Psoas muscle (tissue), 8 donors: Measurements from ENCODE around the gene CAMSAP2. TPM values are rescaled to one million over a fixed set of nuclear protein-coding genes. Genes with fewer than 3 reads are reported as not detected.

ENCODE experiments used
- ATAC-seq, 4 donors: fragments of 200-7000 bp; cut with Tn5 transposase; one replicate each; pipeline ENCODE4 v1.9.1; 2020; ENCODE audit warnings: moderate library complexity in 3 of 4, mild to moderate bottlenecking in 2 of 4
- DNase-seq, 2 donors: peaks; one replicate each; pipeline ENCODE4 v3.0.0-alpha.2; 2020
- H3K27ac ChIP-seq: fragments of 200-600 bp; one replicate; pipeline ENCODE4 v1.8.0; 2022
- H3K27me3 ChIP-seq, 3 donors: fragments of 200-600 bp in 1 of 3; one replicate each; pipeline versions ENCODE4 v1.6.1 to v1.8.0; 2013 to 2022; ENCODE audit warnings: low read length in 2 of 3, mild to moderate bottlenecking in 2 of 3, moderate library complexity in 1 of 3; ENCODE audit not compliant: insufficient read depth in 3 of 3
- H3K36me3 ChIP-seq, 2 donors: fragments of 200-600 bp in 1 of 2; one replicate each; pipeline versions ENCODE4 v1.6.1 to v1.8.0; 2013 to 2022; ENCODE audit warnings: low read depth in 1 of 2, mild to moderate bottlenecking in 1 of 2, moderate library complexity in 1 of 2; ENCODE audit not compliant: insufficient read depth in 1 of 2
- H3K4me1 ChIP-seq: fragments of 200-600 bp; one replicate; pipeline ENCODE4 v1.8.0; 2022
- H3K4me3 ChIP-seq: fragments of 200-600 bp; one replicate; pipeline ENCODE4 v1.8.0; 2022; ENCODE audit warnings: mild to moderate bottlenecking
- H3K9me3 ChIP-seq: fragments of 200-600 bp; one replicate; pipeline ENCODE4 v1.8.0; 2022
- CTCF ChIP-seq: fragments of 200-600 bp; IDR thresholded peaks from one replicate; pipeline ENCODE4 v1.8.0; 2022; ENCODE audit warnings: antibody characterized with exemption
- WGBS, 3 donors: extraction: QIAGEN DNeasy Blood & Tissue Kit; methylation state at CpG; one replicate each; pipeline versions ENCODE4 v1.1.6 to v1.1.7; 2013; 5-methylcytosine and 5-hydroxymethylcytosine counted together
- intact Hi-C, 2 donors: fragments of 100-400 bp; cut with DNase I; formaldehyde crosslinking; loops; one replicate each; pipeline versions ENCODE4 v1.11.0 to v1.14.2; 2022
- polyA plus RNA-seq, 3 donors: library from polyadenylated mRNA; stranded (reverse); fragments of 200-250 nt; gene quantifications; one replicate each; pipeline ENCODE4 v1.2.3, GENCODE V29; 2013
- total RNA-seq, 4 donors: library from RNA; stranded (reverse); fragmentation: NEBNext Ultra II Directional in 2 of 4; extraction: Animal tissue kit (Norgen Biotek cat#: 25700) in 2 of 4; gene quantifications; one replicate each; pipeline versions ENCODE4 v1.2.1 to v1.2.4, GENCODE V29; 2021 to 2023
- donor health status: healthy with polysubstance abuse.
- donor health status: DM: no; HTN: no; CAD: no; lungs with moderate emphysema.
- donor health status: Bipolar disorder and iron deficiency.
- donor health status: healthy.
- donor health status: DM: yes; HTN: yes; CAD: no.
- donor health status: DM: no; HTN: no; CAD: no.
- donor health status: DM: no; HTN: no; CAD: no.
- donor health status: DM: yes; HTN: yes; CAD: no.

Gene CAMSAP2
- total and polyA plus RNA-seq, 7 donors, result 4.8 to 70.8 (median 37.0) TPM

GRCh38 chr1:200909071-200909470 is 170.4 kb downstream of the CAMSAP2 start:
- Histone ChIP-seq H3K9me3 (no peaks in the 10 kb centered on the region), H3K4me3 (no peak overlapping the region), H3K4me1 (no peaks in the 10 kb centered on the region), H3K27ac (no peak overlapping the region), H3K36me3 (no peaks in the 10 kb centered on the region), H3K27me3 (no peaks in the 10 kb centered on the region)
- WGBS, 3 donors, result 83 to 90% (median 84%) methylated on average over 5 of the region's 5 CpGs
- TF ChIP-seq CTCF, result no peak
- DNase-seq (no peak), ATAC-seq (no peak)
- intact Hi-C loops, result no loop called here

GRCh38 chr1:200909757-200910239 is 171.1 kb downstream of the CAMSAP2 start:
- H3K4me3 ChIP-seq, result no peak overlapping the region
- H3K9me3 ChIP-seq, result no peaks in the 10 kb centered on the region
- no peak overlapping the region for H3K27ac ChIP-seq
- DNase-seq, result no peak
- 80 to 85% (median 81%) methylated on average over 4 of the region's 4 CpGs for WGBS, 3 donors
- no peaks in the 10 kb centered on the region for H3K4me1 ChIP-seq
- no peak for ATAC-seq
- H3K27me3 ChIP-seq, result no peaks in the 10 kb centered on the region
- intact Hi-C loops, result no loop called here
- no peaks in the 10 kb centered on the region for H3K36me3 ChIP-seq
- TF ChIP-seq CTCF, result no peak

Other genes starting within 250 kb of the CAMSAP2 start
- gene KIF14, start 118.1 kb upstream of the CAMSAP2 start, total RNA-seq, result under 1 TPM; 0.04 to 0.11 (median 0.08) TPM
- gene KIF14, start 118.1 kb upstream of the CAMSAP2 start, polyA plus RNA-seq, result under 1 TPM; 0.01 to 0.06 (median 0.04) TPM
- gene DDX59, start 69.0 kb upstream of the CAMSAP2 start, total RNA-seq, result 10 to 100 TPM; 18.1 to 33.7 (median 29.9) TPM
- gene DDX59, start 69.0 kb upstream of the CAMSAP2 start, polyA plus RNA-seq, result 10 to 100 TPM; 16.9 to 40.1 (median 30.1) TPM
- gene GPR25, start 134.1 kb downstream of the CAMSAP2 start, total RNA-seq, result not detected
- gene GPR25, start 134.1 kb downstream of the CAMSAP2 start, polyA plus RNA-seq, result not detected
- not detected for gene INAVA, start 156.0 kb downstream of the CAMSAP2 start, total RNA-seq
- under 1 TPM in 1 of 3 donors, not detected in 2; 0.04 TPM for gene INAVA, start 156.0 kb downstream of the CAMSAP2 start, polyA plus RNA-seq